AG08396 (cell line): ENCODE measurements around the gene PACSIN2.
A peak's percentile ranks its signal among the peaks of the same experiment; 100 is the strongest.
"Not testable (repeated sequence)": the region's sequence is repeated elsewhere in the genome, so short reads cannot be mapped to it uniquely, and the experiment has no call there.

Experiments used
- DNase-seq: peaks from one replicate; pipeline ENCODE4 v3.0.0; 2012; ENCODE audit warnings: low spot score, mixed read lengths

Gene PACSIN2

DNA sequence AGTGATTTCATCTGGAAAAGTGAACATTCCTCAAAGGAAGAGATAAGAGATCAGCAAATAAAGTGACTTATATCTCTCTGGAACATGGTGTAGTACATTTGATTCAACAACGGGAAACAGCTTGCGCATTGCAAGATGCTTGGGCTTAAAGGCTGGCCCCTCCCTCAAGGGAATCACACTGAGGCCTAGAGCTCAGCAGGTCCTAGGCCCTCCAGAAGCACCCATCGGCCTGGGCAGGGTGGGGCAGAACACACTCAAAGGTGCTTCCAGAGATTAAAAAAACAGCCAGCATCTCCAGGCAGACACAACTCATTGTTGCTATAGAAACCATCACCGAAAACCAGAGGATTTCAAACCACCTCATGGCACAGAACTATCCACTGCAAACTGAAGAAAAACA is 88.8 kb downstream of the PACSIN2 start:
- no peak for DNase-seq

DNA sequence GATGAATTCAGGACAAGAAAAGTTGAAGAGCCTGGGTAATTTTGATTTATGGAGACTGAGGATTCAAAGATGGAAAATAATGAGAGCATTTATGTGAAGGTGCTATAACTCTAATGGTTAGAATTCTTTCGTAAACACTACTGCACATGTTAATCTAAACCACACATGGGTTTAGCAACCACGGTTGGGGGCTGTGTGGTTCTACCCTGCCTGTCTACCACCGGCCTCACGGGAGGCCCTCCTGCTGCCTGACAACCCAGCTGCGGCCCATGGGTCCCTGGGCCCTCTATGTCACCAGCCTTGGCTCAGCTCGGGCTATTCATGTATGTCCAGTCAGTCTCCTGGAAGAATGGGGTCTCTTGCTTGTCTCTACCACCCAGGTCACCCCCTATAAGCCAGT is 89.4 kb downstream of the PACSIN2 start:
- no peak for DNase-seq

DNA sequence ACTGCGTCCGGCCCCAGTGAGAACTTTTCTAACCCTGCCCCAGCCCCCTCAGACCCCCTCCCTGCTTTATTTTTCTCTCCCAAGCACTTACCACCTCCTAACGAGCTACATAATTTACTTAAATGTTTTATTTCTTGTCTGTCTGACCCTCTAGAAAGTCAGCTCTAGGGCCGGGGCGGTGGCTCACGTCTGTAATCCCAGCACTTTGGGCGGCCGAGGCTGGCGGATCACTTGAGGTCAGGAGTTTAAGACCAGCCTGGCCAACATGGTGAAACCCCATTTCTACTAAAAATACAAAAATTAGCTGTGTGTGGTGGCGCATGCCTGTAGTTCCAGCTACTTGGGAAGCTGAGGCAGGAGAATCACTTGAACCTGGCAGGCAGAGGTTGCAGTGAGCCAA is 89.9 kb downstream of the PACSIN2 start:
- not testable (repeated sequence) for DNase-seq

DNA sequence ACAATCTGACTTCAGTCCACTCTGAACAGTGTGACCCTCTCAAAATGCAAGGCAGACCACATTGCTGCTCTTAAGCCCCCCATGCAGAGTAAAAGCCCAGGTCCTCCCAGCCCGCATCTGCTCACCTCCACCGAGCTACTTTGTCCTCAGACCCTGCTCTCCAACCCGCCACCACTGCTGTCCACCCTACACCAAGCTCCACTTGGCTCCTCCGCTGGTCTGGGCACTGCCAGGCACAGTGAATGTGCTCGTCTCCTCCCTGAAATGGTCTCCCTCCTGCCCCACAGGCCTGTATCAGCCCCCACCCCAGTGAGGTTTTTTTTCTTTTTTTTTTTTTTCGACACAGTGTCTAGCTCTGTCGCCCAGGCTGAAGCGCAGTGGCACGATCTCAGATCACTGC is 90.5 kb downstream of the PACSIN2 start:
- no peak for DNase-seq

DNA sequence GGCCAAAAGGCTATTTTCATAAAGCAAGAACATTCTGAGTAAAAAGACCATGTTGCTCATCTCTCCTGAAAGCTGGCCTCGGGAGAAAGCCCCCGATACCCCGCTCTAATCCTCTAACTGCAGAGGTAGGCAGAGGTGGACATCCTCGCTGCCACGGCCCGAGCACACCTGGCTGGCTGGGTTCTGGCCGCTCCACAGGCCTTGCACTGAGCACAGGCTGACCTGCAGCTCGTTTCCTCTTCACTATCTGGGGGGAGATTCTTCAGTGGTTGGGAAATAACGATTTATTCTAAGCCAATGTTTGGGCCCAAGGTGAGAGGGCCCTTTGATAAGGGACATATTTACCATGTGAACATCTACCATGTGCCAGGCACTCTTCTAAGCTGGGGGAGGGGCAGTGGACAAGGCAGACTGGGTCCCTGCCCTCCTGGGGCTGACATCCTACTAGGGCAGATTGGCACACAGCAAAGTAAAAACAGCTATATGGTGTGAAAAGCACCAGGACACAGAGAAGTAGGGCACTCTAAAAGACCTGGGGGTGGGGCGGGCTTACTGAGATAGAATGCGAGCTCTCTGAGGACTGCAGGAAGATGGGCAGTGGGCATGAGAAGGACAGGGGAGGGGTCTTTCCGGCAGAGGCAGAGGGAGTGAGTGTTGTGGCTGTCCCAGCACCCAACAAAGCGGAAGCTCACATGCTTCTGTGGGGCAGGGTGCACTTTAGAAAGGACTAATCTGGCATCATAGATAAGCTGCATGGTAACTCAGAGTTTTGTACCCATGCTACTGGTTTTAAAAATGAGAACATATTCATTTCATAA is 92.4 kb downstream of the PACSIN2 start:
- no peak for DNase-seq

DNA sequence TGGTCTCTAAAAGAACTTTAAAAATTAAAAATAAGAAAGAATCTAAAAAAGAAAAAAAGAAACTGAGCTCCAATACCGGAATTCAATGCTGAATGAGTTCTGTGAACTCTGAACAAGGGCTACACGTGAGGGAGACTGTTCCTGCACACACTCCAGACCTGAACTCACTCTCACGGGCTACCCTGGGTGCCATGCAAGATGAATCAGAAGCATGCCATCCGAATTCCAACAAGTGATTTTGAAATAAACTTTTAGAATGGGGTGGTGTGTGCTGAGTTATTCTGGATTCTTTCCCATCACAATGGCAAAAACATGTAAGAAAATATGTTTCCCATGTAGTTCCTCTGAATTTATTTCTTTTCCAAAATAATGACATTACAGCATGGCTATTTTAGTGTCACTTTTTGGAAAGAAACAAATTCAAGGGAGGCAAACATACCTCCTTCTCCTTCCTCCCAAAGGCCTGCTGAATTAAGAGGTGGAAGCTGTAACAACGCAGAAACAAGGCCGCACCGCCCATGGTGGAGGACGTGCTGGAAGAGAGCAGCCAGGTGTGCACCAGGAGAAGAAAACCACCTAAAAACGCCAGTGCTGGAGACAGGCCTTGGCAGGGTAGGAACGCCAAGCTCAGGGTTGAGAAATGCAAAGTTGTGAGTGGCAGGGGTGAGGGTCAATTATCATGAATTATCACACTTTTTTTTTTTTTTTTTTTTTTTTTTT is 94.7 kb downstream of the PACSIN2 start:
- peak; percentile 44 for DNase-seq

DNA sequence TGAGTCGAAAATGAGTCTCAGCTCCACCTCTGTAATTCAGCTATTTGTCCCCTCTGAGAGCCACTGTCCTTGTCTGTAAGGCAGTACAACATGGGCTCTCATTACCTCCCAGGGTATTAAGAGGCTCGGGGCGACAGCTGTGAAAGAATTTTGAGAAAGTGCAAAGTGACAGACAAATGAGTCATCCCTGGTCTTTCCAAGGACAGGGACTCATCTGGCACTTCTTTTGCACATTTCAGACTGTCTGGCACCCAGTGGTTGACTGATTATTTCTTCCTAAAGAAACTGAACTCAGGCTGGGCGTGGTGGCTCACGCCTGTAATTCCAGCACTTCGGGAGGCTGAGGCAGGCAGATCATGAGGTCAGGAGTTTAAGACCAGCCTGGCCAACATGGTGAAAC is 95.8 kb downstream of the PACSIN2 start:
- peak; percentile 18 for DNase-seq

DNA sequence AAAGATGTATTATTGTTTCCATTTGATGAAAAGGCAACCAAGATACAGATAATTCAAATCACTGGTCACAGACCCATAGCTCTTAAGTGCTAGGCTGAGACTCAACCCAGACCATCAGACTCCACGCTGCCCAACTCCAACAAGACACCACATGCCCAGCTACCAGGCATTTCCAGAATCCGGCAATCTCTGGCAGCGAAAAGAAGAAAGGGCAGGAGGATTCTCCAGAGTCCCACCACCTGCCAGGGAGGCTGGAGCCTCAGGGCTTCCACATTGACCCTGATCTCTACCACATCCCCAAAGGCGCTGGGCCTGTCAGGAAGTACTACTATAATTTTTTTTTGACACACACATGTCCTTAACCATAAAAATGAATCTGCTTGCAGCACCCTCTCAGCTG is 96.4 kb downstream of the PACSIN2 start:
- DNase-seq: no peak

DNA sequence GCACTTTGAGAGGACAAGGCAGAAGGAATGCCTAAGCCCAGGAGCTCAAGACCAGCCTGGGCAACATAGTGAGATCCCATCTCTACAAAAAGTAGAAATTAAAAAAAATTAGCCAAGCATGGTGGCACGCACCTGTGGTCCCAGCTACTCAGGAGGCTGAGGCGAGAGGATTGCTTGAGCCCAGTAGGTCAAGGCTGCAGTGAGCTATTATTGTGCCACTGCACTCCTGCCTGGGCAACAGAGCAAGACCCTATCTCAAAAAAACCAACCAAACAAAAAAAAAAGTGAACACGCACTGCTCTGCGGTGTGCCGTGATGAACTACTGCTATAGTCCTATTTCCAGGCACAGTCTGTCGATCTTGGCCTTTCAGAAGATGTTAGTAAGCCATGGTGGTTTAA is 97.6 kb downstream of the PACSIN2 start:
- DNase-seq: not testable (repeated sequence)

DNA sequence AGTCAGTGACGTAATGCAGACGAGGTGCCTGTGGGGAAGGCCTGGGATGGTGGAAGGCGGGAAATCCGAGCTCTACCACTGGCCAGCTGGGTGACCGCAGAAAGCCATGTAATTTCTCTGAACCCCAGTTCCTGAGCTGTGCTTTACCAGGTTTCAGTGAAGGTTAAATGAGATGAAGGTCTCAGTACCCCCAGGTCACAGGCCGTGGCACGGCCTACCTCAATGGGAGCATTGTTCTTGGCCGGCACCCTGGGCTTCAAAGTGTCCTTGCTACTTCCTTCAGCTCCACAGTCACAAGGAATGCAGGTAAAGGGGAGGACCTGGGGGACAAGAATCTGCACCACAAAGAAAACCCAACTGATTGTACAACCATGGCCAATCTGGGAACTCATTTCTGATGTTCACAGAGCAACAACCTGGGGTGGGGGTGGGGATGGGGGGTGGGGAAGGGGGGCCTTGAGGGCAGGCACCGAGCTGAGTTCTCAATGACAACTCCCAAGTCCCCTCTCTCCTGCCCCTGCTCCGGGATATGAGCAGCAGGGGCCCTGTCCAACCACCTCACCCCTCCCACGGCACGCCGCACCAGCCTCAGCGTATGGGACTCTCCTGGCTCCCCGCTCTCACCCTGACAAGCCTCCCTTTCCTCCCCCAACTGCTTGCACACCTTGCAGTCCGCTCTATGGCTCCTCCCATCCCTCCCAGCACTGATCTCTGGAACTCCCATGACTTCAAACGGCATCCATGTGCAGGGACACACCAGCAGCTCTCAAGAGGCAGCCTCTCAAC is 98.8 kb downstream of the PACSIN2 start:
- no peak for DNase-seq

DNA sequence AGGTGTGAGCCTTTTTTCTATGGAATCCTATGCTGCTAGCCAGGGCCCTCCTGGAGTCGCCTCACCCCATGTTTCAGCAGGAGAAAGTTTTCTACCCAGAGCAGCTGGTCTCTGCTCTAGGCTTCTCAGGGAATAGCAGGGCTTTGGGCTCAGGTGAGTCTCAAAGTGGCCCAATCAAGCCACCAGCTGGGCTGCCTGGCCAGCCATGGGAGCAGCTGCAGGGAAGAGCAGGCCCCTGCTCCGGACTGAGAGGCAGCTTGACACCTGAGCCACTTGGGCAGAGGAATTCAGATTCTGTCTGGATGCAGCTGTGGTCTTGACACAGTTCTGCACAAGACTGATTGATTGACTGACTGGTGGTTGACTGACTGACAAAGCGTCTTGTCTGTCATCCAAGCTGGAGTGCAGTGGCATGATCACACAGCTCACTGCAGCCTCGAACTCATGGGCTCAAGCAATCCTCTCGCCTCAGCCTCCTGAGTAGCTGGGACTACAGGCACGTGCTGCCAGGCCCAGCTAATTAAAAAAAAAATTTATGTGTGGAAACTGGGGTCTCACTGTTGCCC is 100.4 kb downstream of the PACSIN2 start:
- DNase-seq: no peak

DNA sequence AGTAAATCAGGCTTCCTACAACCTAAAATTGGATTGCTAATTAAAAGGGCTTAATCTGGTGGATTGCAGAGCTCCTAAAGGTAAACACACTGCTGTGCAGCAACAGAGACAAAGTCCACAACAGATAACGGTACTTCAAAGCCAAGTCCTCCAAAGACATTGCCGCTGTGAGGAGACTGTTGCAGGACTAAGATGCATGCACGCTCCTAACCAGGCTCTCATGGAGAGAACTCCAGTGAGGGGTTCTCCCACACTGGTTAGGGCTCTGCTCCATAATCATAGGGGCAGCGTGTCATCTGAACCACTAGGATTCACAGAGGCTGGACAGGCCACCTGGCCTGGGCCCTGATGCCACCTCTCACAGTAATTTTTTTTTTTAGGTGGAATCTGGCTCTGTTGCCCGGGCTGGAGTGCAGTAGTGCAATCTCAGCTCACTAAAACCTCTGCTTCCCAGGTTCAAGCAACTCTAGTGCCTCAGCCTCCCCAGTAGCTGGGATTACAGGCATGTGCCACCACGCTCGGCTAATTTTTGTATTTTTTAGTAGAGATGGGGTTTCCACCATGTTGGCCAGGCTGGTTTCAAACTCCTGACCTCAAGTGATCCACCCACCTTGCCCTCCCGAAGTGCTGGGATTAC is 101.0 kb downstream of the PACSIN2 start:
- DNase-seq: no peak

DNA sequence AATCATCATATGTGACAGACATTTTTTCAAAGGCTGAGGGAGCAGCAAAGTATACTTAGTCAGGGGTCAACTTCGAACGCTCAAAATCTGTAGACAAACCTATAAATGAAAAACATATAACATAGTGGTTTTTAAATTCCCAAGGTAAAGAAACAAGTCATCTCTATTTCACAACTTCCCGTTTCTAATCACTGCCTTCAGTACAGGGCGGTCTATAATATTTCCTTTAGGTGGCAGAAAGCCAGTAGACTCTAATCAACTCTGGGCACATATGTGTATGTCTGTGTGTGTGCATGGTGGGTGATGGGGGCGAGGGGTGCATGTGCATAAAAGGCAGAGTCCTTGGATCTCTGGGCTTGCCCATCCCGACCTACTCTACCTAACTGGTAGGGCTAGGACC is 102.9 kb downstream of the PACSIN2 start:
- no peak for DNase-seq

DNA sequence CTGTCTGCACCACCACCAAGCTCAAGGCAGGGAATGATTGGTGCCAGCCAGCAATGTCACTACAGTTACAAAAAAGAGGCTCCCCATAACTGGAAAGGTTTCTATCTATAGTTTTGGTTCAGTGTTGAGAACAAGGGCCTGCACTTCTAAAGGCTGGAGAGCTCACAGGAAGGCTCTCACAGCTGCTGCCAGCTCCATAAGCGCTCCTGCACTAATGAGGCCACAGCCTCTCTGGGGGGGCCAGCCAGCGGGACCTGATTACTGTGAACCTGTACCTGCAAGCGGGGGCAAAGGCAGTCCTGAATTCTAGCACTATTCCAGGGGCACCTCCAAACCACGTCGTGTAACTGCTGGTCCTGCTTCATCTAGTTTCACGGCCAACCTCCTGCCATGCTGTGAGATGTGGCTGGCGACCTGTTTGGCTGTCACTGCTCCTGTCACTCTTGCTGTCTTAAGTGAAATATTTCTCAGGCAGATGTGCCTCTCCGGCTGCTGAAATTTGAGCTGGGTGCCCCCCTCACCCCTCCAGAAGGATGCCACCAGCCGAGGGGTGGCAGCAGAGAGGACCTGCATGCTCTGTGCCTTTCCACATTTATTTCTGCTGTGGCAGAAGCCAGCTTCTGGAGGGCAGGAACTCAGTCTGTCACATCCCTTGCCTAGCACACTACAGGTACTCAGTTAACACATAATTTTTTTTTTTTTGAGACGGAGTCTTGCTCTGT is 104.6 kb downstream of the PACSIN2 start:
- no peak for DNase-seq

DNA sequence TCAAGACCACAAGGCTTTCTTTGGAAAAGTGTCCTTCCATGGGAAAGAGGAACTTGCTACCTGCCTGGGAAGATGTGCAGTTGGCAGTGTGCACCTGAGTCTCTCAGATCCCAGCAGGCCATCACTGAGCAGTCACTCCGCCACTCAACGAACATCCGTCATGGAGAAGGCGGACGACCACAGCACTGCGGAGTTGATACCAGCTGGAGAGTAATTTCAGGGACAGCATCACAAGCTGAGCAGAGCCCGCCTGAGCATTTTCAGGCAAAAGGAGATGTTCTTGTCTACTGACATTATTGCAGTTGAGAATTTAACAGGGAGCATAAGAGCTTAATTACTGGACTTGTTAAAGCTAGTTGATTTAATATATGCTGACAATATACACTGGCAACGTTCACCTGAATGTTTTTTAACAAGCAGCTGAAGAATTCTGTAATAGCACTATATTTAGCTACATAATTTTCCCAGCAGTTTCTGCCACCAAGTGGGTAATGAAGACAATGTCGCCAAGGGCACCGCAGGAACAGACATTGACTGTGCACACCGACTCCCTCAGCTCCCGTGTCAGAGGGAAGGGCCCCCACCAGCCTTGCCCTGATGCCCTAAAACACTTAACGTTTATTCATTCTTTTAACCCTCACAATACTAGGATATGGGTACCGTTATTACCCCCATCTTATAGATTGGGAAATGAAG is 105.4 kb downstream of the PACSIN2 start:
- no peak for DNase-seq

DNA sequence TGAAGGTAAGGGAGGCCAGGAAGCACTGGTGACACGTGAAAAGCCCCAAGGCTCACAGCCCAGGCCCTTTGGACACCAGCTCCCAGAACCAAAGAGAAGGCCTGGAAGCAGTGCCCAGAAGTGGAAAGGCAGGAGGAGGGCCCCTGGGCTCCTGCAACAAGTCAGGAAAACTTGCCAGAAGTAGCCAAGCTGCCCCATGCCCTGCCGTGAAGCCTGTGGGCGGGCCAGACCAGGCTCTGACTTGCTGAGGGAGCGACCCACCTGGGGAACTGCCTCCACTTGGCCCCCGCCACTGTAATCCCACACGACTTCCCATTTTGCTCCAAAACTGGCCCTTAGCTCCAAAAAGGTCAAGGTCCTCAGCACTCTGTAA is 106.6 kb downstream of the PACSIN2 start:
- DNase-seq: no peak

DNA sequence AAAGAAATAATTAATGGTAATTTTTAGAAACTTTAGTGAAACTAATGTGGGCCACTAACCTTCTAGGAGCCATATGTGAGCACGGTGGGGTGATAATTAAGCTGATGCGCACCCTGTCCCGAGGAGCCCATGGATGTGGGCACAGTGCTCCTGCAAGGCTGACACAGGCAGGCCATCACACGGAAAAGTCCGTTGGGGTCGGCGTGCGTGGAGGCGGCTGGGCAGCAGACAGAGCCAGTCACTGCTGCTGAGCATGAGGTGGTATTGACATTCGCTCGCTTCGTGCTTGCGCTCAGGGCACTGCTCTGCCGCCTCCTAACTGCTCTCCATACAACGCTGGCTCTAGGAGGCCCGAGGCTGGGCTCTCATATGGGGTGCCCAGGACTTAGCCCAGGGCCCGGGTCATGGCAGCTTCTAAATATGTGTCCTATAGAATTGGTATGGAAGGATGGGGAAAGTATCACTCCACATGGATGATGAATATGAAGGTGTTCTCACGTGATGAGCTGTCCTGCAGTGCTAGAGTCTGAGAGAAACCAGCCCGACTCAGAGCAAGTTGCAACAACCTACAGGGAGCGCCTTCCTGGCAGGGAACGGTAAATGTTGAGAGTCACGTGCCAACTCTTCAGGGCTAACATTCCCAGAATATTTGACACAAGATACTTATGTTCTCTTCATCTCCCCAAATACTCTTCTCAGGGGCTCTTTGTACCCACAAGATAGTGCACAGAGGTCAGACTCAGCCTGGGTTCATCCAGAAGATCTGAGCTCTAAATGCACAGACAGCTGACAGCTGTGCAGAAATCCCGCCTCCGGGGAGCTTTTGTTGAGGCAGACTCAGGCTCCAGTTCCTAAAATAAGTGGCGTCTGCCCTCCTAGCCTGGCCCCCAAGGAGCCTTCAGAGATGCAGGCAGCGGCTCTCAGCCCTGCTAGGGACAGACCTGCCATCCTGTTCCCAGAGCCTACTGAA is 107.3 kb downstream of the PACSIN2 start:
- DNase-seq: no peak

DNA sequence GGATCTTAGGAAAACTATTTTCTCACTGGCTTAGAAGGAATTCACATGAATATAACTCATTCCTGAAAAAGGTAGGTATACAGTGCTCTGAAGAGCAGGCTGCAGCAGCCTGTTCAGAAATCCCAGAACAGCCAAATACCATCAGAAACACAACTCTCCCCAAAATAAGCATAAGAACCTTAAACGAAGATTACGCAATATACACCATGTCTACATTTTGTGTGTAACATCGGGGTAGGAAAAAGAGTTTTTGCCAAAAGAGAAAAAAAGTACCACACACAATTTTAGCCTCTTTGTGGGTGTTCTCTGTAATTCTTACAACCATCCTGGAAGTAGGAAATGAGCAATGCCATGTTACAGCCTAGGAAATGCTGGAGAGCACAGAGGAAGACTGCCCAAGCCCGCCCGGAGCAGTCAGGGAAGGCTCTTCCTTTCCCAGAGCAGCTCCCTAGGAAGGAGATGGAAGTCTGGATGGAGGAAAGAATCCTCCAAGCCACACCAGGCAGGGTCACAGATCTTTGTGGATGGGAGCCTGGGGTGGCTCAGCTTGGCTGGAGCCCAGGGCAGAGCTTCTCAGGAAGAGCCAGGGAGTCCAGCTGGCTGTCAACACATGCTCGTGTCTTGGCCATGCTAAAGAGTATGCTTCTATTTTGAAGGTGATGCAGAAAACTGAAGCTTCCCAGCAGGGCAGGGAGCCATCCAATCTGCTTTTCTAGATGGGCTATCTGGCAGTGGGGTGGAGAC is 108.2 kb downstream of the PACSIN2 start:
- DNase-seq: no peak

DNA sequence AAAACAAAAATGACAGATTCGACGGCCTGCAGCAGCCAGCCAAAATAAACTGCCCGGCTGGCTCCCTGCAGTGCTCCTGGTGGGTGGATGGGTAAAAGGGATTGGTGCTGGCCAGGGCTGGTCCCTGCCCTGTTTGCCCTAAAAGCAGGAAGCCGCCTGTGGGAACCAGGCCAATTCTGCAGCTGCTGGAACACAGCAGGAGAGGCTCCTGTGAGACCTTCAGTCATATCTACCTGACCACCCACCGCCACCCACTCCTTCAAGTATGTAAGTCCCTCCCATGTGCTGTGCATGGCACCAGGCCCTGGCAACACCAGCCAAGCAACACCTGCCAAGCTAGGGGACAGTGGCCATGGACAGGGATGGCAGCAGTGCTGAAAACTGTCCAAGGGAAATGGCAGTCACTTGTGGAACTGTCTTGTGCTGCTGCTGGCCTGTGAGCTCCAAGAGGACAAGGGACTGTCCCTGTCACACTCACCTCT is 109.2 kb downstream of the PACSIN2 start:
- DNase-seq: no peak
